Panc1 (cell line): Measurements from ENCODE around the gene BST2. TPM values are rescaled to one million over a fixed set of nuclear protein-coding genes. Genes with fewer than 3 reads are reported as not detected.

Source experiments
- ATAC-seq: fragments of 200-7000 bp; cut with Tn5 transposase; 2 replicates; pipeline ENCODE4 v1.9.1; 2020; ENCODE audit warnings: mild to moderate bottlenecking, moderate library complexity
- BruUV-seq: library from RNA; stranded (reverse); fragments of 400-500 nt; replicated peaks from 2 replicates; lab custom pipeline; 2021; lab: Mats Ljungman, UMichigan
- CTCF ChIA-PET: fragments of 300-600 bp; sonication (Branson Sonifier 250); formaldehyde crosslinking; loops from one replicate; lab custom pipeline; 2022; ENCODE audit warnings: antibody characterized with exemption; lab: Charles Lee
- POLR2A ChIA-PET: fragments of 300-600 bp; sonication (Branson Sonifier 250); formaldehyde crosslinking; loops from one replicate; lab custom pipeline; 2022; ENCODE audit warnings: antibody characterized with exemption; lab: Charles Lee
- DNase-seq: peaks from one replicate; pipeline ENCODE4 v3.0.0-alpha.2; 2010; ENCODE audit warnings: low read depth, low spot score
- H3K27ac ChIP-seq: 2 replicates; pipeline ENCODE4 v1.5.1; 2011; ENCODE audit warnings: mild to moderate bottlenecking, low read length, inconsistent platforms
- H3K27me3 ChIP-seq: fragments of 200-500 bp; sonication (Bioruptor generic); 2 replicates; pipeline ENCODE4 v1.6.0; 2014; ENCODE audit warnings: low read length, inconsistent platforms; ENCODE audit not compliant: control insufficient read depth, insufficient read depth
- H3K36me3 ChIP-seq: fragments of 200-500 bp; sonication (Bioruptor generic); 2 replicates; pipeline ENCODE4 v1.5.1; 2014; ENCODE audit warnings: inconsistent platforms, mild to moderate bottlenecking, low read length, moderate library complexity; ENCODE audit not compliant: control insufficient read depth, insufficient read depth
- H3K4me1 ChIP-seq: 2 replicates; pipeline ENCODE4 v1.5.1; 2011; ENCODE audit warnings: inconsistent platforms, mild to moderate bottlenecking, low read length, moderate library complexity; ENCODE audit not compliant: control insufficient read depth, insufficient read depth
- H3K4me3 ChIP-seq, 2 experiments: 2 replicates each; pipeline ENCODE4 v1.5.1; 2011 to 2012; ENCODE audit warnings: low read depth in 2 of 2, low read length in 2 of 2, mild to moderate bottlenecking in 2 of 2, inconsistent platforms in 1 of 2, moderate library complexity in 1 of 2
- H3K9me3 ChIP-seq: fragments of 200-500 bp; sonication (Bioruptor generic); 2 replicates; pipeline ENCODE4 v1.5.1; 2014; ENCODE audit warnings: low read depth, mild to moderate bottlenecking, inconsistent platforms, low read length, moderate library complexity; ENCODE audit not compliant: control insufficient read depth, insufficient read depth
- POLR2AphosphoS5 ChIP-seq: IDR thresholded peaks from 2 replicates; pipeline ENCODE4 v1.6.1; 2012; ENCODE audit warnings: mild to moderate bottlenecking, low read depth, low read length, moderate library complexity
- SIN3A ChIP-seq: IDR thresholded peaks from 2 replicates; pipeline ENCODE4 v1.6.1; 2012; ENCODE audit warnings: low read depth, mild to moderate bottlenecking, low read length, moderate library complexity, borderline replicate concordance; ENCODE audit not compliant: insufficient read depth
- TCF7L2 ChIP-seq: IDR thresholded peaks from 2 replicates; pipeline ENCODE4 v1.6.1; 2011; ENCODE audit warnings: mild to moderate bottlenecking, low read depth, low read length, inconsistent platforms
- in situ Hi-C: cut with HindIII; loops from 2 replicates; pipeline ENCODE4 v1.10.0; 2016; ENCODE audit warnings: low sequenced_read_pairs, low pct_unique_long_range_greater_than_20kb
- intact Hi-C: fragments of 100-400 bp; cut with micrococcal nuclease; formaldehyde crosslinking; loops from one replicate; pipeline ENCODE4 v1.10.0; 2022; ENCODE audit not compliant: unreplicated experiment
- total RNA-seq: library from RNA; stranded (reverse); gene quantifications from one replicate; pipeline ENCODE4 v1.2.1, GENCODE V29; 2021; ENCODE audit not compliant: unreplicated experiment
- TF ChIP-seq, protein P1 (sequence below), 2 experiments: IDR thresholded peaks; 2 replicates each; pipeline ENCODE4 v1.6.1; 2011 to 2012; ENCODE audit warnings: low read depth in 2 of 2, control low read depth in 1 of 2, low read length in 1 of 2, mild to moderate bottlenecking in 1 of 2, moderate library complexity in 1 of 2; ENCODE audit not compliant: insufficient read depth in 1 of 2
- TF ChIP-seq, protein P2 (sequence below): fragments of 450-650 bp; IDR thresholded peaks from 2 replicates; pipeline ENCODE4 v1.5.1; 2017; ENCODE audit warnings: mild to moderate bottlenecking

BST2 gene
- total RNA-seq, 1 experiment from 2014 or later, result 11.8 TPM

GRCh38 chr19:17419154-17419620 is 13.8 kb upstream of the BST2 start:
- in situ Hi-C loops (no loop called here), intact Hi-C loops (no loop called here)
- TSS peak; percentile 97 for BruUV-seq
- H3K4me1 ChIP-seq, result peaks cover 6% of the 10 kb centered on the region; the same call in 1 of the 2 replicates
- no peak for ATAC-seq
- TF ChIP-seq, protein P1, sequence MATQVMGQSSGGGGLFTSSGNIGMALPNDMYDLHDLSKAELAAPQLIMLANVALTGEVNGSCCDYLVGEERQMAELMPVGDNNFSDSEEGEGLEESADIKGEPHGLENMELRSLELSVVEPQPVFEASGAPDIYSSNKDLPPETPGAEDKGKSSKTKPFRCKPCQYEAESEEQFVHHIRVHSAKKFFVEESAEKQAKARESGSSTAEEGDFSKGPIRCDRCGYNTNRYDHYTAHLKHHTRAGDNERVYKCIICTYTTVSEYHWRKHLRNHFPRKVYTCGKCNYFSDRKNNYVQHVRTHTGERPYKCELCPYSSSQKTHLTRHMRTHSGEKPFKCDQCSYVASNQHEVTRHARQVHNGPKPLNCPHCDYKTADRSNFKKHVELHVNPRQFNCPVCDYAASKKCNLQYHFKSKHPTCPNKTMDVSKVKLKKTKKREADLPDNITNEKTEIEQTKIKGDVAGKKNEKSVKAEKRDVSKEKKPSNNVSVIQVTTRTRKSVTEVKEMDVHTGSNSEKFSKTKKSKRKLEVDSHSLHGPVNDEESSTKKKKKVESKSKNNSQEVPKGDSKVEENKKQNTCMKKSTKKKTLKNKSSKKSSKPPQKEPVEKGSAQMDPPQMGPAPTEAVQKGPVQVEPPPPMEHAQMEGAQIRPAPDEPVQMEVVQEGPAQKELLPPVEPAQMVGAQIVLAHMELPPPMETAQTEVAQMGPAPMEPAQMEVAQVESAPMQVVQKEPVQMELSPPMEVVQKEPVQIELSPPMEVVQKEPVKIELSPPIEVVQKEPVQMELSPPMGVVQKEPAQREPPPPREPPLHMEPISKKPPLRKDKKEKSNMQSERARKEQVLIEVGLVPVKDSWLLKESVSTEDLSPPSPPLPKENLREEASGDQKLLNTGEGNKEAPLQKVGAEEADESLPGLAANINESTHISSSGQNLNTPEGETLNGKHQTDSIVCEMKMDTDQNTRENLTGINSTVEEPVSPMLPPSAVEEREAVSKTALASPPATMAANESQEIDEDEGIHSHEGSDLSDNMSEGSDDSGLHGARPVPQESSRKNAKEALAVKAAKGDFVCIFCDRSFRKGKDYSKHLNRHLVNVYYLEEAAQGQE (IDR thresholded peaks at IDR 0.05; ENCODE audit: insufficient read depth in 1 of 2, low read depth in 2 of 2, low read length in 1 of 2), result no peak
- TF ChIP-seq TCF7L2, result no peak; the same call in 1 of the 2 replicates
- TF ChIP-seq SIN3A, result no peak
- no peak for TF ChIP-seq POLR2AphosphoS5
- TF ChIP-seq, protein P2, sequence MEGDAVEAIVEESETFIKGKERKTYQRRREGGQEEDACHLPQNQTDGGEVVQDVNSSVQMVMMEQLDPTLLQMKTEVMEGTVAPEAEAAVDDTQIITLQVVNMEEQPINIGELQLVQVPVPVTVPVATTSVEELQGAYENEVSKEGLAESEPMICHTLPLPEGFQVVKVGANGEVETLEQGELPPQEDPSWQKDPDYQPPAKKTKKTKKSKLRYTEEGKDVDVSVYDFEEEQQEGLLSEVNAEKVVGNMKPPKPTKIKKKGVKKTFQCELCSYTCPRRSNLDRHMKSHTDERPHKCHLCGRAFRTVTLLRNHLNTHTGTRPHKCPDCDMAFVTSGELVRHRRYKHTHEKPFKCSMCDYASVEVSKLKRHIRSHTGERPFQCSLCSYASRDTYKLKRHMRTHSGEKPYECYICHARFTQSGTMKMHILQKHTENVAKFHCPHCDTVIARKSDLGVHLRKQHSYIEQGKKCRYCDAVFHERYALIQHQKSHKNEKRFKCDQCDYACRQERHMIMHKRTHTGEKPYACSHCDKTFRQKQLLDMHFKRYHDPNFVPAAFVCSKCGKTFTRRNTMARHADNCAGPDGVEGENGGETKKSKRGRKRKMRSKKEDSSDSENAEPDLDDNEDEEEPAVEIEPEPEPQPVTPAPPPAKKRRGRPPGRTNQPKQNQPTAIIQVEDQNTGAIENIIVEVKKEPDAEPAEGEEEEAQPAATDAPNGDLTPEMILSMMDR, result no peak
- H3K4me3 ChIP-seq, result peak overlapping the region; percentile 78
- H3K27me3 ChIP-seq, result no peaks in the 10 kb centered on the region
- peak overlapping the region; percentile 96 for H3K27ac ChIP-seq
- H3K36me3 ChIP-seq, result no peaks in the 10 kb centered on the region; the same call in 1 of the 2 replicates
- CTCF ChIA-PET, result interaction anchor here (0.5 to 0.6 kb wide), 2 partner anchors 34 to 914 kb away, joined by 4 read pairs; no protein-coding TSS in a partner anchor
- DNase-seq, result no peak
- no peaks in the 10 kb centered on the region for H3K9me3 ChIP-seq
- POLR2A ChIA-PET, result interaction anchor here (0.6 to 0.7 kb wide), 2 partner anchors 12 to 185 kb away, joined by 3 read pairs; no protein-coding TSS in a partner anchor

GRCh38 chr19:17418710-17419109 is 13.3 kb upstream of the BST2 start:
- no TSS peak for BruUV-seq
- intact Hi-C loops (no loop called here), in situ Hi-C loops (no loop called here)
- peaks cover 6% of the 10 kb centered on the region; the same call in 1 of the 2 replicates for H3K4me1 ChIP-seq
- ChIA-PET CTCF (interaction anchor here (0.5 kb wide), 1 partner anchor 914 kb away, joined by 4 read pairs; no protein-coding TSS in a partner anchor), POLR2A (no interaction called here)
- ATAC-seq, result no peak
- no peaks in the 10 kb centered on the region for H3K9me3 ChIP-seq
- no peaks in the 10 kb centered on the region; the same call in 1 of the 2 replicates for H3K36me3 ChIP-seq
- TF ChIP-seq, protein P2, result no peak
- TF ChIP-seq TCF7L2, result no peak
- TF ChIP-seq, protein P1 (IDR thresholded peaks at IDR 0.05; ENCODE audit: insufficient read depth in 1 of 2, low read depth in 2 of 2, low read length in 1 of 2), result no peak
- TF ChIP-seq SIN3A, result no peak
- TF ChIP-seq POLR2AphosphoS5, result no peak
- peak overlapping the region; percentile 78 for H3K4me3 ChIP-seq
- peak overlapping the region; percentile 96 for H3K27ac ChIP-seq
- DNase-seq, result no peak
- H3K27me3 ChIP-seq, result no peaks in the 10 kb centered on the region
